ENCODE data around the gene EPS15. TPM values are rescaled to one million over a fixed set of nuclear protein-coding genes. Genes with fewer than 3 reads are reported as not detected.

Gene EPS15
- total and polyA plus RNA-seq, 9 of the 15 experiments (the other 6 are each of a cell fraction or from before 2014, with no cell fraction given): 23.1 to 69.0 (median 41.7) TPM

DNA sequence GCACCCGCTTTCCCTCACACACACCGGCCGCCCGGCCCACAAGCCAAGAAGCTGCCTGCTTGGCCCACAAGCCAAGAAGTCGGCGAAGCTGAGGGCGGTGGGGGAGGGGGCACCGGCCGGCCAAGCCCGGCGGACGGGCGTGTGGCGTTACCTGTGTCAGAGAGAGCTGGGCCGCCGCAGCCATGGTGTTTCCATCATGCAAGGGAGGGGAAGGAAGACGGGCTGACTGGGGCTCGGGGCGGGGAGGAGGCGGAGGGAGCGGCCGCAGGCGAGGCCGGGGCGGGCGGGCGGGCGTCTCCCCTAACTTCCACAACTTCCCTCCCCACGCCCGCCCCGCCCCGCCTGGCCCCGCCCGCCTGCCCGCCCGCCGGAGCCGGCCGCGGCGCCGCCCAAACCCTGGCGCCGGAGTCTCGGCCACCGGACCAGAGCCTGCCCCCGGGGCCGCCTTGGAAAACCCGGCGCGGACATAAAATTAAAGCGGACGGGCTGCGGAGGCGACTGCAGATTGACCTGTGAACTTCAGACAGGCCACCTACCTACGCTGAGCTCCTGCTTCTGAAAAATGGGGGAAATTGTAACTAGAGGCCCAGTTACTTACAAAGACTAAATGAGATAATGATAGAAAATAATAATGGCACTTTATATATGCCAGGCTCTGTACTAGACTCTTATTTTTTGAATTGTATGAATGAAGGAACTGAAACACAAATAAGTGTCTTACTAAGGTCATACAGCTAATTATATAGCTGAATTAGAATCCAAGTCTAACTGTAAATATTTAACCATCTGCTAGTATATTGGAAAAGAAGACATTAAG, at the start of gene EPS15 (continued):
- TF ChIP-seq, protein P1, sequence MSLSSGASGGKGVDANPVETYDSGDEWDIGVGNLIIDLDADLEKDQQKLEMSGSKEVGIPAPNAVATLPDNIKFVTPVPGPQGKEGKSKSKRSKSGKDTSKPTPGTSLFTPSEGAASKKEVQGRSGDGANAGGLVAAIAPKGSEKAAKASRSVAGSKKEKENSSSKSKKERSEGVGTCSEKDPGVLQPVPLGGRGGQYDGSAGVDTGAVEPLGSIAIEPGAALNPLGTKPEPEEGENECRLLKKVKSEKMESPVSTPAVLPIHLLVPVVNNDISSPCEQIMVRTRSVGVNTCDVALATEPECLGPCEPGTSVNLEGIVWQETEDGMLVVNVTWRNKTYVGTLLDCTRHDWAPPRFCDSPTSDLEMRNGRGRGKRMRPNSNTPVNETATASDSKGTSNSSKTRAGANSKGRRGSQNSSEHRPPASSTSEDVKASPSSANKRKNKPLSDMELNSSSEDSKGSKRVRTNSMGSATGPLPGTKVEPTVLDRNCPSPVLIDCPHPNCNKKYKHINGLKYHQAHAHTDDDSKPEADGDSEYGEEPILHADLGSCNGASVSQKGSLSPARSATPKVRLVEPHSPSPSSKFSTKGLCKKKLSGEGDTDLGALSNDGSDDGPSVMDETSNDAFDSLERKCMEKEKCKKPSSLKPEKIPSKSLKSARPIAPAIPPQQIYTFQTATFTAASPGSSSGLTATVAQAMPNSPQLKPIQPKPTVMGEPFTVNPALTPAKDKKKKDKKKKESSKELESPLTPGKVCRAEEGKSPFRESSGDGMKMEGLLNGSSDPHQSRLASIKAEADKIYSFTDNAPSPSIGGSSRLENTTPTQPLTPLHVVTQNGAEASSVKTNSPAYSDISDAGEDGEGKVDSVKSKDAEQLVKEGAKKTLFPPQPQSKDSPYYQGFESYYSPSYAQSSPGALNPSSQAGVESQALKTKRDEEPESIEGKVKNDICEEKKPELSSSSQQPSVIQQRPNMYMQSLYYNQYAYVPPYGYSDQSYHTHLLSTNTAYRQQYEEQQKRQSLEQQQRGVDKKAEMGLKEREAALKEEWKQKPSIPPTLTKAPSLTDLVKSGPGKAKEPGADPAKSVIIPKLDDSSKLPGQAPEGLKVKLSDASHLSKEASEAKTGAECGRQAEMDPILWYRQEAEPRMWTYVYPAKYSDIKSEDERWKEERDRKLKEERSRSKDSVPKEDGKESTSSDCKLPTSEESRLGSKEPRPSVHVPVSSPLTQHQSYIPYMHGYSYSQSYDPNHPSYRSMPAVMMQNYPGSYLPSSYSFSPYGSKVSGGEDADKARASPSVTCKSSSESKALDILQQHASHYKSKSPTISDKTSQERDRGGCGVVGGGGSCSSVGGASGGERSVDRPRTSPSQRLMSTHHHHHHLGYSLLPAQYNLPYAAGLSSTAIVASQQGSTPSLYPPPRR (CRISPR knock-in tag; IDR thresholded peaks at IDR 0.05; ENCODE audit: borderline replicate concordance): no peak
- 0 out of 4 replicates have a peak, but pooled peaks of 1 of the 2 experiments have one; percentile 40 for TF ChIP-seq CSDE1 (IDR thresholded peaks at IDR 0.05)
- no peak for TF ChIP-seq KLF1 (tag; IDR thresholded peaks at IDR 0.05)
- TF ChIP-seq, protein P2, sequence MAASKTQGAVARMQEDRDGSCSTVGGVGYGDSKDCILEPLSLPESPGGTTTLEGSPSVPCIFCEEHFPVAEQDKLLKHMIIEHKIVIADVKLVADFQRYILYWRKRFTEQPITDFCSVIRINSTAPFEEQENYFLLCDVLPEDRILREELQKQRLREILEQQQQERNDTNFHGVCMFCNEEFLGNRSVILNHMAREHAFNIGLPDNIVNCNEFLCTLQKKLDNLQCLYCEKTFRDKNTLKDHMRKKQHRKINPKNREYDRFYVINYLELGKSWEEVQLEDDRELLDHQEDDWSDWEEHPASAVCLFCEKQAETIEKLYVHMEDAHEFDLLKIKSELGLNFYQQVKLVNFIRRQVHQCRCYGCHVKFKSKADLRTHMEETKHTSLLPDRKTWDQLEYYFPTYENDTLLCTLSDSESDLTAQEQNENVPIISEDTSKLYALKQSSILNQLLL (CRISPR knock-in tag; IDR thresholded peaks at IDR 0.05; ENCODE audit: borderline replicate concordance): no peak
- TF ChIP-seq NFRKB (IDR thresholded peaks at IDR 0.05; ENCODE audit: low read depth): peak; percentile 15; the same call in 1 of the 2 replicates
- TF ChIP-seq, protein P3, sequence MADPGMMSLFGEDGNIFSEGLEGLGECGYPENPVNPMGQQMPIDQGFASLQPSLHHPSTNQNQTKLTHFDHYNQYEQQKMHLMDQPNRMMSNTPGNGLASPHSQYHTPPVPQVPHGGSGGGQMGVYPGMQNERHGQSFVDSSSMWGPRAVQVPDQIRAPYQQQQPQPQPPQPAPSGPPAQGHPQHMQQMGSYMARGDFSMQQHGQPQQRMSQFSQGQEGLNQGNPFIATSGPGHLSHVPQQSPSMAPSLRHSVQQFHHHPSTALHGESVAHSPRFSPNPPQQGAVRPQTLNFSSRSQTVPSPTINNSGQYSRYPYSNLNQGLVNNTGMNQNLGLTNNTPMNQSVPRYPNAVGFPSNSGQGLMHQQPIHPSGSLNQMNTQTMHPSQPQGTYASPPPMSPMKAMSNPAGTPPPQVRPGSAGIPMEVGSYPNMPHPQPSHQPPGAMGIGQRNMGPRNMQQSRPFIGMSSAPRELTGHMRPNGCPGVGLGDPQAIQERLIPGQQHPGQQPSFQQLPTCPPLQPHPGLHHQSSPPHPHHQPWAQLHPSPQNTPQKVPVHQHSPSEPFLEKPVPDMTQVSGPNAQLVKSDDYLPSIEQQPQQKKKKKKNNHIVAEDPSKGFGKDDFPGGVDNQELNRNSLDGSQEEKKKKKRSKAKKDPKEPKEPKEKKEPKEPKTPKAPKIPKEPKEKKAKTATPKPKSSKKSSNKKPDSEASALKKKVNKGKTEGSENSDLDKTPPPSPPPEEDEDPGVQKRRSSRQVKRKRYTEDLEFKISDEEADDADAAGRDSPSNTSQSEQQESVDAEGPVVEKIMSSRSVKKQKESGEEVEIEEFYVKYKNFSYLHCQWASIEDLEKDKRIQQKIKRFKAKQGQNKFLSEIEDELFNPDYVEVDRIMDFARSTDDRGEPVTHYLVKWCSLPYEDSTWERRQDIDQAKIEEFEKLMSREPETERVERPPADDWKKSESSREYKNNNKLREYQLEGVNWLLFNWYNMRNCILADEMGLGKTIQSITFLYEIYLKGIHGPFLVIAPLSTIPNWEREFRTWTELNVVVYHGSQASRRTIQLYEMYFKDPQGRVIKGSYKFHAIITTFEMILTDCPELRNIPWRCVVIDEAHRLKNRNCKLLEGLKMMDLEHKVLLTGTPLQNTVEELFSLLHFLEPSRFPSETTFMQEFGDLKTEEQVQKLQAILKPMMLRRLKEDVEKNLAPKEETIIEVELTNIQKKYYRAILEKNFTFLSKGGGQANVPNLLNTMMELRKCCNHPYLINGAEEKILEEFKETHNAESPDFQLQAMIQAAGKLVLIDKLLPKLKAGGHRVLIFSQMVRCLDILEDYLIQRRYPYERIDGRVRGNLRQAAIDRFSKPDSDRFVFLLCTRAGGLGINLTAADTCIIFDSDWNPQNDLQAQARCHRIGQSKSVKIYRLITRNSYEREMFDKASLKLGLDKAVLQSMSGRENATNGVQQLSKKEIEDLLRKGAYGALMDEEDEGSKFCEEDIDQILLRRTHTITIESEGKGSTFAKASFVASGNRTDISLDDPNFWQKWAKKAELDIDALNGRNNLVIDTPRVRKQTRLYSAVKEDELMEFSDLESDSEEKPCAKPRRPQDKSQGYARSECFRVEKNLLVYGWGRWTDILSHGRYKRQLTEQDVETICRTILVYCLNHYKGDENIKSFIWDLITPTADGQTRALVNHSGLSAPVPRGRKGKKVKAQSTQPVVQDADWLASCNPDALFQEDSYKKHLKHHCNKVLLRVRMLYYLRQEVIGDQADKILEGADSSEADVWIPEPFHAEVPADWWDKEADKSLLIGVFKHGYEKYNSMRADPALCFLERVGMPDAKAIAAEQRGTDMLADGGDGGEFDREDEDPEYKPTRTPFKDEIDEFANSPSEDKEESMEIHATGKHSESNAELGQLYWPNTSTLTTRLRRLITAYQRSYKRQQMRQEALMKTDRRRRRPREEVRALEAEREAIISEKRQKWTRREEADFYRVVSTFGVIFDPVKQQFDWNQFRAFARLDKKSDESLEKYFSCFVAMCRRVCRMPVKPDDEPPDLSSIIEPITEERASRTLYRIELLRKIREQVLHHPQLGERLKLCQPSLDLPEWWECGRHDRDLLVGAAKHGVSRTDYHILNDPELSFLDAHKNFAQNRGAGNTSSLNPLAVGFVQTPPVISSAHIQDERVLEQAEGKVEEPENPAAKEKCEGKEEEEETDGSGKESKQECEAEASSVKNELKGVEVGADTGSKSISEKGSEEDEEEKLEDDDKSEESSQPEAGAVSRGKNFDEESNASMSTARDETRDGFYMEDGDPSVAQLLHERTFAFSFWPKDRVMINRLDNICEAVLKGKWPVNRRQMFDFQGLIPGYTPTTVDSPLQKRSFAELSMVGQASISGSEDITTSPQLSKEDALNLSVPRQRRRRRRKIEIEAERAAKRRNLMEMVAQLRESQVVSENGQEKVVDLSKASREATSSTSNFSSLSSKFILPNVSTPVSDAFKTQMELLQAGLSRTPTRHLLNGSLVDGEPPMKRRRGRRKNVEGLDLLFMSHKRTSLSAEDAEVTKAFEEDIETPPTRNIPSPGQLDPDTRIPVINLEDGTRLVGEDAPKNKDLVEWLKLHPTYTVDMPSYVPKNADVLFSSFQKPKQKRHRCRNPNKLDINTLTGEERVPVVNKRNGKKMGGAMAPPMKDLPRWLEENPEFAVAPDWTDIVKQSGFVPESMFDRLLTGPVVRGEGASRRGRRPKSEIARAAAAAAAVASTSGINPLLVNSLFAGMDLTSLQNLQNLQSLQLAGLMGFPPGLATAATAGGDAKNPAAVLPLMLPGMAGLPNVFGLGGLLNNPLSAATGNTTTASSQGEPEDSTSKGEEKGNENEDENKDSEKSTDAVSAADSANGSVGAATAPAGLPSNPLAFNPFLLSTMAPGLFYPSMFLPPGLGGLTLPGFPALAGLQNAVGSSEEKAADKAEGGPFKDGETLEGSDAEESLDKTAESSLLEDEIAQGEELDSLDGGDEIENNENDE (IDR thresholded peaks at IDR 0.05; ENCODE audit: low read depth, low read length): no peak
- no peak for TF ChIP-seq ZNF224 (CRISPR knock-in tag; IDR thresholded peaks at IDR 0.05)
- peak; percentile 79 for TF ChIP-seq RFX5 (IDR thresholded peaks at IDR 0.05; ENCODE audit: low read depth, low read length)
- no peak for TF ChIP-seq FOXJ2 (tag; IDR thresholded peaks at IDR 0.05)

All from K562 (cell line).